Trophoblast cell (in vitro differentiated cells and primary cell): ENCODE results near the gene CTH.

Source experiments
- DNase-seq, 2 donors: peaks; one replicate each; pipeline ENCODE4 v3.0.0-alpha.2; 2016
- H2AFZ ChIP-seq: 2 replicates; pipeline ENCODE4 v1.6.1; 2013; ENCODE audit warnings: low read length, moderate library complexity, mild to moderate bottlenecking; ENCODE audit not compliant: insufficient read depth, poor library complexity
- H2AK5ac ChIP-seq: 2 replicates; pipeline ENCODE4 v1.6.1; 2013; ENCODE audit warnings: mild to moderate bottlenecking, low read length
- H2BK120ac ChIP-seq: 2 replicates; pipeline ENCODE4 v1.6.1; 2013; ENCODE audit warnings: low read length, mild to moderate bottlenecking, moderate library complexity; ENCODE audit not compliant: insufficient read depth, poor library complexity
- H2BK12ac ChIP-seq: 2 replicates; pipeline ENCODE4 v1.6.1; 2013; ENCODE audit warnings: mild to moderate bottlenecking, low read length, moderate library complexity
- H2BK5ac ChIP-seq: 2 replicates; pipeline ENCODE4 v1.6.1; 2013; ENCODE audit warnings: low read length, low read depth, moderate library complexity, mild to moderate bottlenecking; ENCODE audit not compliant: poor library complexity
- H3K14ac ChIP-seq: 2 replicates; pipeline ENCODE4 v1.6.1; 2013; ENCODE audit warnings: mild to moderate bottlenecking, low read length
- H3K18ac ChIP-seq: 2 replicates; pipeline ENCODE4 v1.6.1; 2013; ENCODE audit warnings: mild to moderate bottlenecking, low read length
- H3K23ac ChIP-seq: 2 replicates; pipeline ENCODE4 v1.6.1; 2013; ENCODE audit warnings: low read length
- H3K27ac ChIP-seq: 2 replicates; pipeline ENCODE4 v1.5.1; 2013; ENCODE audit warnings: low read depth, mild to moderate bottlenecking, inconsistent platforms, low read length, moderate library complexity
- H3K27me3 ChIP-seq: 2 replicates; pipeline ENCODE4 v1.6.1; 2013; ENCODE audit warnings: inconsistent platforms, mild to moderate bottlenecking, low read length, moderate library complexity; ENCODE audit not compliant: insufficient read depth
- H3K36me3 ChIP-seq, 2 experiments: 1 replicate in 1 of 2; 2 replicates in 1 of 2; pipeline ENCODE4 v1.6.1; 2013; ENCODE audit warnings: low read length in 2 of 2, mild to moderate bottlenecking in 2 of 2, moderate library complexity in 1 of 2; ENCODE audit not compliant: insufficient read depth in 2 of 2, control insufficient read depth in 1 of 2
- H3K4ac ChIP-seq: 2 replicates; pipeline ENCODE4 v1.6.1; 2013; ENCODE audit warnings: low read depth, mild to moderate bottlenecking, low read length, moderate library complexity
- H3K4me1 ChIP-seq, 2 experiments: 1 replicate in 1 of 2; 2 replicates in 1 of 2; pipeline ENCODE4 v1.6.1; 2013; ENCODE audit warnings: low read length in 2 of 2, mild to moderate bottlenecking in 2 of 2, moderate library complexity in 1 of 2; ENCODE audit not compliant: insufficient read depth in 2 of 2, control insufficient read depth in 1 of 2
- H3K4me2 ChIP-seq: 2 replicates; pipeline ENCODE4 v1.6.1; 2013; ENCODE audit warnings: inconsistent platforms, mild to moderate bottlenecking, low read length, moderate library complexity
- H3K4me3 ChIP-seq: 2 replicates; pipeline ENCODE4 v1.5.1; 2013; ENCODE audit warnings: mild to moderate bottlenecking, low read depth, low read length, inconsistent platforms
- H3K79me1 ChIP-seq: one replicate; pipeline ENCODE4 v1.6.1; 2013; ENCODE audit warnings: low read length
- H3K79me2 ChIP-seq: 2 replicates; pipeline ENCODE4 v1.6.1; 2013; ENCODE audit warnings: low read length, mild to moderate bottlenecking; ENCODE audit not compliant: control insufficient read depth, insufficient read depth, poor library complexity
- H3K9ac ChIP-seq: 2 replicates; pipeline ENCODE4 v1.6.1; 2013; ENCODE audit warnings: mild to moderate bottlenecking, low read length
- H3K9me3 ChIP-seq: 2 replicates; pipeline ENCODE4 v1.6.1; 2013; ENCODE audit warnings: low read depth, mild to moderate bottlenecking, control low read depth, inconsistent platforms, low read length; ENCODE audit not compliant: insufficient read depth
- H4K12ac ChIP-seq: 2 replicates; pipeline ENCODE4 v1.6.1; 2013; ENCODE audit warnings: low read depth, mild to moderate bottlenecking, low read length, moderate library complexity
- H4K8ac ChIP-seq: 2 replicates; pipeline ENCODE4 v1.6.1; 2013; ENCODE audit warnings: low read depth, mild to moderate bottlenecking, low read length, moderate library complexity
- H4K91ac ChIP-seq: one replicate; pipeline ENCODE4 v1.6.1; 2013; ENCODE audit warnings: low read depth, mild to moderate bottlenecking, low read length, moderate library complexity
- WGBS: extraction: QIAGEN DNeasy Blood & Tissue Kit; methylation state at CpG from one replicate; pipeline ENCODE4 v1.1.7; 2013; ENCODE audit warnings: missing lambda C conversion rate; ENCODE audit not compliant: insufficient read length, insufficient coverage; ENCODE audit errors: extremely low coverage; 5-methylcytosine and 5-hydroxymethylcytosine counted together

The CTH gene

DNA sequence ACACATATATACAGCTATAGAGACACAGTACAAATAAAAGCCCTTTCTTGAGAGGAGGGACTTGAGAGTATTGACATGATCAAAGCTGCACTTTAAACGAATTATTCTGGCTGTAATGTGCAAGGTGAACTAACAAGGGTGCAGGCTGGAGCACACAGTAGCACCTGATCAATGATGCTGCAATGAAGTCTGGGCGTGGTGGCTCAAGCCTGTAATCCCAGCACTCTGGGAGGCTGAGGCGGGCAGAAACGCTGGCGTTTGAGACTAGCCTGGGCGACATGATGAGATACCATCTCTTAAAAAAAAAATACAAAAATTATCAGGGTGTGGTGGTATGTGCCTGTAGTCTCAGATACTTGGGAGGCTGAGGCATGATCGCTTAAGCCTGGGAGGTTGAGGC lies 14.1 kb upstream of the CTH start:
- H2BK120ac ChIP-seq = no peak overlapping the region
- H4K91ac ChIP-seq = no peak overlapping the region
- H4K8ac ChIP-seq = no peak overlapping the region
- no peaks in the 10 kb centered on the region for H3K79me1 ChIP-seq
- H3K79me2 ChIP-seq = no peaks in the 10 kb centered on the region
- H3K36me3 ChIP-seq = no peaks in the 10 kb centered on the region
- H2BK12ac ChIP-seq = no peak overlapping the region
- H2AK5ac ChIP-seq = no peak overlapping the region
- H3K4ac ChIP-seq = no peak overlapping the region
- H3K27me3 ChIP-seq = no peaks in the 10 kb centered on the region
- peak in 1 of 2 donors; percentile 6 for DNase-seq
- no peak overlapping the region for H3K27ac ChIP-seq
- no peak overlapping the region for H2BK5ac ChIP-seq
- no peaks in the 10 kb centered on the region for H3K4me1 ChIP-seq
- H2AFZ ChIP-seq = no peak overlapping the region
- no peak overlapping the region for H3K14ac ChIP-seq
- no peak overlapping the region for H3K4me2 ChIP-seq
- no peak overlapping the region for H3K18ac ChIP-seq
- no CpG with 5 or more reads among the region's 7 CpGs for WGBS
- H3K9me3 ChIP-seq = no peaks in the 10 kb centered on the region
- H4K12ac ChIP-seq = no peak overlapping the region
- H3K9ac ChIP-seq = no peak overlapping the region
- no peak overlapping the region for H3K23ac ChIP-seq
- H3K4me3 ChIP-seq = no peak overlapping the region

DNA sequence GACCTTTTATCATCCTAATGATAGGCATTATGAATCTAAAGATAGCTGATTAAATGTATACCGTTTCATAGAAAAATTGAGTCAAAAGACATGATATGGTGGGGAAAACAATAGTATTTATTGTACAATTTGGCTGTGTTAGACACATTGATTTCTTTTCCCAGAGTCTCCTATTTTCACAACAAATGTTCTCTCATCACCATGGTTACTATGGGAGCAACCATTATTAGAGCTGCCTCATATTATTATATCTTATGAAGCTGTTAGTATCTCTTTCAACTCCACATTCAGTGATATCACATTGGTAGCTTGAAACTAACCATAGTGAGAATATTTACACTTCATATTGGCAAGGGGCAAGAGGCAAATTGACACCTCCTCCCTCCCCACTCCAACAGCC lies 10.7 kb upstream of the CTH start:
- Histone ChIP-seq H2BK12ac (no peak overlapping the region), H3K27ac (no peak overlapping the region), H4K91ac (no peak overlapping the region), H3K4me1 (no peaks in the 10 kb centered on the region), H2BK5ac (no peak overlapping the region), H3K9me3 (no peaks in the 10 kb centered on the region), H3K4ac (no peak overlapping the region), H3K27me3 (no peaks in the 10 kb centered on the region), H3K4me2 (no peak overlapping the region), H4K8ac (no peak overlapping the region), H2AK5ac (no peak overlapping the region), H3K79me1 (no peaks in the 10 kb centered on the region), H2AFZ (no peak overlapping the region), H3K23ac (no peak overlapping the region), H3K36me3 (no peaks in the 10 kb centered on the region), H4K12ac (no peak overlapping the region), H3K79me2 (no peaks in the 10 kb centered on the region), H3K9ac (no peak overlapping the region), H3K18ac (no peak overlapping the region), H3K14ac (no peak overlapping the region), H2BK120ac (no peak overlapping the region), H3K4me3 (no peak overlapping the region)
- WGBS = no CpG with 5 or more reads among the region's 1 CpG
- no peak for DNase-seq

DNA sequence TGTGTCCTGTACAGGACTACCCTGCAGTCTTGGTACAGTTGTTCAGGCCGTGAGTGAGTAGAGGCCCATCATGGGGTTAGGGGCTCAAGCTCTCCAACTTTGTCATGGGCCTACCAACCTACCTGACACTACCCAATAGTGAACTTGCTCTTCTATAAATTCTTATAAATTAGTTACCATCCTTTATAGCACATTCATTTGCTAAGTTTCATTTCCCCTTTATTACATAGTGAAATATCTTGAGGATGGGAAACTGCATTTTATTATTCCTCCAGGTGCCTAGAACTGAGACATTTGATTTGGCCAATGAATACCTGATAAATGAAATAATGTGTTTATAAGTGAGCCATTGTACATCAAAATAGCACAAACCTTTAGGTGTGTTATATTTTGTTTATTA lies 9.1 kb upstream of the CTH start:
- no peaks in the 10 kb centered on the region for H3K9me3 ChIP-seq
- H3K9ac ChIP-seq = no peak overlapping the region
- H2BK5ac ChIP-seq = no peak overlapping the region
- no peak overlapping the region for H2AFZ ChIP-seq
- no peak overlapping the region for H4K91ac ChIP-seq
- H3K79me2 ChIP-seq = no peaks in the 10 kb centered on the region
- H3K4me3 ChIP-seq = no peak overlapping the region
- no peaks in the 10 kb centered on the region for H3K36me3 ChIP-seq
- no peaks in the 10 kb centered on the region for H3K4me1 ChIP-seq
- no peak overlapping the region for H2AK5ac ChIP-seq
- H3K27me3 ChIP-seq = no peaks in the 10 kb centered on the region
- no peak for DNase-seq
- H3K23ac ChIP-seq = no peak overlapping the region
- H4K8ac ChIP-seq = no peak overlapping the region
- H4K12ac ChIP-seq = no peak overlapping the region
- no peak overlapping the region for H3K27ac ChIP-seq
- H3K4ac ChIP-seq = no peak overlapping the region
- H2BK120ac ChIP-seq = no peak overlapping the region
- H3K4me2 ChIP-seq = no peak overlapping the region
- H3K18ac ChIP-seq = no peak overlapping the region
- WGBS = no CpG with 5 or more reads among the region's 1 CpG
- no peak overlapping the region for H3K14ac ChIP-seq
- H2BK12ac ChIP-seq = no peak overlapping the region
- H3K79me1 ChIP-seq = no peaks in the 10 kb centered on the region

DNA sequence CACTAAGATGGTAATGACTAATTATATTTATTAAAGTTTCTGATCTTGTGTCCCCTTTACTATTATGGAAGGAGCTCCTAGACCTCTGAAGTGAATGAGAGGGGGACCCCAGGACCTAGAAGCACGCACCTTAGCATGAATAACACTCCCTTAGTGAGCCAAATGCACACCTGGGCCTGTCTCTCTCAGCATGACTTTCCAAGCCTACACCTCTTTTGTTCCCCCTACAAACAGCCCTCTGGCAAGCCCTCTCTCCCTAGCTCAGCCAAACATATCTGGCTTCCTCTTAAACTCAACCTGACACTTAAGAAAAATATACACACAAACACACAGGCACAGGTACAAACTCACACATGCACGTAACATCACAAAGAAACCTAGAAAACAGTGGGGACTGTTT lies 7.3 kb upstream of the CTH start:
- Histone ChIP-seq H3K9ac (no peak overlapping the region), H3K4me1 (no peaks in the 10 kb centered on the region), H4K91ac (no peak overlapping the region), H3K79me1 (no peaks in the 10 kb centered on the region), H4K12ac (no peak overlapping the region), H3K27ac (no peak overlapping the region), H3K79me2 (no peaks in the 10 kb centered on the region), H3K9me3 (no peaks in the 10 kb centered on the region), H2AFZ (no peak overlapping the region), H2BK5ac (no peak overlapping the region), H3K4me2 (no peak overlapping the region), H3K14ac (no peak overlapping the region), H3K4me3 (no peak overlapping the region), H4K8ac (no peak overlapping the region), H3K23ac (no peak overlapping the region), H3K18ac (no peak overlapping the region), H3K36me3 (no peaks in the 10 kb centered on the region), H2AK5ac (no peak overlapping the region), H2BK120ac (no peak overlapping the region), H3K4ac (no peak overlapping the region), H3K27me3 (no peaks in the 10 kb centered on the region), H2BK12ac (no peak overlapping the region)
- no peak for DNase-seq
- no CpG with 5 or more reads among the region's 2 CpGs for WGBS
